ENCODE results near the gene SLC7A8. TPM values are rescaled to one million over a fixed set of nuclear protein-coding genes. Genes with fewer than 3 reads are reported as not detected.

The SLC7A8 gene
- total and polyA plus RNA-seq, 4 donors, result 2.6 to 9.8 (median 5.4) TPM

DNA sequence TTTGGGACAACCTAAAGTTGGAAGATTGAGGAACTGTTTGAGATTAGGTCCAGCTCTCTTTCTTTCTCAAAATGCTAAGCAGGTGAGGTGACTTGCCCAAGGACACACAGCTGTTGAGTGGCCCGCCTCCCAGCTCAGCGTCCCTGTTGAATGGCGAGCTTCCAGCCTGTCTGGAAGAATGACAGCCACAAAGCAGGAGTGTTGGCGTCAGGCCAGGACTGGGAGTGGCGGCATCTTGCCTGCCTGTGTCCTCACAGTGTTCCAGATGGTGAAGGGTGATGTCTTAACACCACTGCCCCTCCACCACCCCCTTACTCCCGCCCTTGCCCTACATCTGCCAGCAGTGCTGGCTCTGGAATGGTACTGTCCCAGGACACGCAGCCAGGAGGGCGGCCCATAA is 60.0 kb downstream of the SLC7A8 start:
- 66% methylated on average over 8 of the region's 8 CpGs for WGBS
- H3K9me3 ChIP-seq (ENCODE audit: control insufficient read depth in 4 of 4, low read length in 3 of 4), result no peaks in the 10 kb centered on the region
- no peak overlapping the region for H3K4me3 ChIP-seq (ENCODE audit: low read depth in 1 of 3, low read length in 3 of 3)
- H3K9ac ChIP-seq (ENCODE audit: low read depth in 1 of 2, low read length in 2 of 2), result no peak overlapping the region
- no peaks in the 10 kb centered on the region for H3K27me3 ChIP-seq (ENCODE audit: control insufficient read depth in 4 of 4, insufficient read depth in 4 of 4, low read length in 3 of 4)
- DNase-seq (ENCODE audit: low spot score), result peak; percentile 76
- TF ChIP-seq, protein P1, sequence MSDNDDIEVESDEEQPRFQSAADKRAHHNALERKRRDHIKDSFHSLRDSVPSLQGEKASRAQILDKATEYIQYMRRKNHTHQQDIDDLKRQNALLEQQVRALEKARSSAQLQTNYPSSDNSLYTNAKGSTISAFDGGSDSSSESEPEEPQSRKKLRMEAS (IDR thresholded peaks at IDR 0.05), result no peak
- no peak for TF ChIP-seq TAF1 (conservative IDR thresholded peaks at IDR 0.05)
- no peak for TF ChIP-seq GABPA (IDR thresholded peaks at IDR 0.05 in 1 of 2, conservative IDR thresholded peaks at IDR 0.05 in 1 of 2)
- no peak for TF ChIP-seq RXRA (IDR thresholded peaks at IDR 0.05)
- TF ChIP-seq, protein P2, sequence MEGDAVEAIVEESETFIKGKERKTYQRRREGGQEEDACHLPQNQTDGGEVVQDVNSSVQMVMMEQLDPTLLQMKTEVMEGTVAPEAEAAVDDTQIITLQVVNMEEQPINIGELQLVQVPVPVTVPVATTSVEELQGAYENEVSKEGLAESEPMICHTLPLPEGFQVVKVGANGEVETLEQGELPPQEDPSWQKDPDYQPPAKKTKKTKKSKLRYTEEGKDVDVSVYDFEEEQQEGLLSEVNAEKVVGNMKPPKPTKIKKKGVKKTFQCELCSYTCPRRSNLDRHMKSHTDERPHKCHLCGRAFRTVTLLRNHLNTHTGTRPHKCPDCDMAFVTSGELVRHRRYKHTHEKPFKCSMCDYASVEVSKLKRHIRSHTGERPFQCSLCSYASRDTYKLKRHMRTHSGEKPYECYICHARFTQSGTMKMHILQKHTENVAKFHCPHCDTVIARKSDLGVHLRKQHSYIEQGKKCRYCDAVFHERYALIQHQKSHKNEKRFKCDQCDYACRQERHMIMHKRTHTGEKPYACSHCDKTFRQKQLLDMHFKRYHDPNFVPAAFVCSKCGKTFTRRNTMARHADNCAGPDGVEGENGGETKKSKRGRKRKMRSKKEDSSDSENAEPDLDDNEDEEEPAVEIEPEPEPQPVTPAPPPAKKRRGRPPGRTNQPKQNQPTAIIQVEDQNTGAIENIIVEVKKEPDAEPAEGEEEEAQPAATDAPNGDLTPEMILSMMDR (IDR thresholded peaks at IDR 0.05; ENCODE audit: low read depth, low read length, missing input control), result no peak
- TF ChIP-seq HNF4G (IDR thresholded peaks at IDR 0.05), result no peak
- TF ChIP-seq, protein P3, sequence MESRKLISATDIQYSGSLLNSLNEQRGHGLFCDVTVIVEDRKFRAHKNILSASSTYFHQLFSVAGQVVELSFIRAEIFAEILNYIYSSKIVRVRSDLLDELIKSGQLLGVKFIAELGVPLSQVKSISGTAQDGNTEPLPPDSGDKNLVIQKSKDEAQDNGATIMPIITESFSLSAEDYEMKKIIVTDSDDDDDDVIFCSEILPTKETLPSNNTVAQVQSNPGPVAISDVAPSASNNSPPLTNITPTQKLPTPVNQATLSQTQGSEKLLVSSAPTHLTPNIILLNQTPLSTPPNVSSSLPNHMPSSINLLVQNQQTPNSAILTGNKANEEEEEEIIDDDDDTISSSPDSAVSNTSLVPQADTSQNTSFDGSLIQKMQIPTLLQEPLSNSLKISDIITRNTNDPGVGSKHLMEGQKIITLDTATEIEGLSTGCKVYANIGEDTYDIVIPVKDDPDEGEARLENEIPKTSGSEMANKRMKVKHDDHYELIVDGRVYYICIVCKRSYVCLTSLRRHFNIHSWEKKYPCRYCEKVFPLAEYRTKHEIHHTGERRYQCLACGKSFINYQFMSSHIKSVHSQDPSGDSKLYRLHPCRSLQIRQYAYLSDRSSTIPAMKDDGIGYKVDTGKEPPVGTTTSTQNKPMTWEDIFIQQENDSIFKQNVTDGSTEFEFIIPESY (IDR thresholded peaks at IDR 0.05), result no peak
- H3K27ac ChIP-seq (ENCODE audit: low read depth in 1 of 2, low read length in 2 of 2), result no peak overlapping the region
- H3K4me1 ChIP-seq (ENCODE audit: control insufficient read depth in 4 of 4, insufficient read depth in 4 of 4, low read length in 3 of 4), result peaks cover 0 to 5% (median 2%) of the 10 kb centered on the region in 4 donors
- H3K36me3 ChIP-seq (ENCODE audit: control insufficient read depth in 4 of 4, insufficient read depth in 3 of 4, low read depth in 1 of 4, low read length in 3 of 4), result no peaks in the 10 kb centered on the region

DNA sequence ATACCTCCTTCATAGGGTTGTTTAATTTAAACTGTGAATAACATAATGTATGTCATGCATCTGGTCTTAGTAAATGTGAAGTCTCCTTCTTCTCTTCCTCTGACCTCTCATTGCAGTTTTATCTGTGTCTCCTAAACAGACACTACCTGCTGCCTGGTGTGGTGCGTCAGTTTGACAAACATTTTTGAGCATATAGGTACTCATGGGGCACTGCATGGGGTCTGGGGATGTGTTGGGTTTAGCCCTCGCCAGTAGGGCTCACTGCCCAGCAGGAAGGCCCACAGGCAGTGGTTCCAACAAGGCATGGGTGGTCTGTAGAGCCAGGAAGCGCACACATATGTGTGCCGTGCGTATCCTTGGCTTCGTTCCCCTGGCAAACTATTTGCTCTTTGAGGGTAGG is 61.4 kb downstream of the SLC7A8 start:
- no peak overlapping the region for H3K27ac ChIP-seq (ENCODE audit: low read depth in 1 of 2, low read length in 2 of 2)
- TF ChIP-seq HNF4A (conservative IDR thresholded peaks at IDR 0.05) (no peak), GABPA (IDR thresholded peaks at IDR 0.05 in 1 of 2, conservative IDR thresholded peaks at IDR 0.05 in 1 of 2) (no peak), RXRA (IDR thresholded peaks at IDR 0.05) (no peak), FOXA2 (IDR thresholded peaks at IDR 0.05) (no peak), RAD21 (IDR thresholded peaks at IDR 0.05) (no peak), EGR1 (IDR thresholded peaks at IDR 0.05; ENCODE audit: low read depth in 2 of 2) (no peak), JUND (IDR thresholded peaks at IDR 0.05) (no peak), FOXA1 (IDR thresholded peaks at IDR 0.05) (no peak), TAF1 (conservative IDR thresholded peaks at IDR 0.05) (no peak), HNF4G (IDR thresholded peaks at IDR 0.05) (no peak), YY1 (IDR thresholded peaks at IDR 0.05) (no peak), NR2F2 (IDR thresholded peaks at IDR 0.05) (no peak), SP1 (IDR thresholded peaks at IDR 0.05) (no peak)
- TF ChIP-seq, protein P4, sequence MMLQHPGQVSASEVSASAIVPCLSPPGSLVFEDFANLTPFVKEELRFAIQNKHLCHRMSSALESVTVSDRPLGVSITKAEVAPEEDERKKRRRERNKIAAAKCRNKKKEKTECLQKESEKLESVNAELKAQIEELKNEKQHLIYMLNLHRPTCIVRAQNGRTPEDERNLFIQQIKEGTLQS (IDR thresholded peaks at IDR 0.05), result no peak
- TF ChIP-seq, protein P2 (IDR thresholded peaks at IDR 0.05; ENCODE audit: low read depth, low read length, missing input control), result no peak
- TF ChIP-seq, protein P5, sequence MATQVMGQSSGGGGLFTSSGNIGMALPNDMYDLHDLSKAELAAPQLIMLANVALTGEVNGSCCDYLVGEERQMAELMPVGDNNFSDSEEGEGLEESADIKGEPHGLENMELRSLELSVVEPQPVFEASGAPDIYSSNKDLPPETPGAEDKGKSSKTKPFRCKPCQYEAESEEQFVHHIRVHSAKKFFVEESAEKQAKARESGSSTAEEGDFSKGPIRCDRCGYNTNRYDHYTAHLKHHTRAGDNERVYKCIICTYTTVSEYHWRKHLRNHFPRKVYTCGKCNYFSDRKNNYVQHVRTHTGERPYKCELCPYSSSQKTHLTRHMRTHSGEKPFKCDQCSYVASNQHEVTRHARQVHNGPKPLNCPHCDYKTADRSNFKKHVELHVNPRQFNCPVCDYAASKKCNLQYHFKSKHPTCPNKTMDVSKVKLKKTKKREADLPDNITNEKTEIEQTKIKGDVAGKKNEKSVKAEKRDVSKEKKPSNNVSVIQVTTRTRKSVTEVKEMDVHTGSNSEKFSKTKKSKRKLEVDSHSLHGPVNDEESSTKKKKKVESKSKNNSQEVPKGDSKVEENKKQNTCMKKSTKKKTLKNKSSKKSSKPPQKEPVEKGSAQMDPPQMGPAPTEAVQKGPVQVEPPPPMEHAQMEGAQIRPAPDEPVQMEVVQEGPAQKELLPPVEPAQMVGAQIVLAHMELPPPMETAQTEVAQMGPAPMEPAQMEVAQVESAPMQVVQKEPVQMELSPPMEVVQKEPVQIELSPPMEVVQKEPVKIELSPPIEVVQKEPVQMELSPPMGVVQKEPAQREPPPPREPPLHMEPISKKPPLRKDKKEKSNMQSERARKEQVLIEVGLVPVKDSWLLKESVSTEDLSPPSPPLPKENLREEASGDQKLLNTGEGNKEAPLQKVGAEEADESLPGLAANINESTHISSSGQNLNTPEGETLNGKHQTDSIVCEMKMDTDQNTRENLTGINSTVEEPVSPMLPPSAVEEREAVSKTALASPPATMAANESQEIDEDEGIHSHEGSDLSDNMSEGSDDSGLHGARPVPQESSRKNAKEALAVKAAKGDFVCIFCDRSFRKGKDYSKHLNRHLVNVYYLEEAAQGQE (IDR thresholded peaks at IDR 0.05), result no peak
- TF ChIP-seq, protein P1 (IDR thresholded peaks at IDR 0.05), result no peak
- TF ChIP-seq, protein P3 (IDR thresholded peaks at IDR 0.05), result no peak
- H3K4me1 ChIP-seq (ENCODE audit: control insufficient read depth in 4 of 4, insufficient read depth in 4 of 4, low read length in 3 of 4), result peaks cover 0 to 5% (median 2%) of the 10 kb centered on the region in 4 donors

More for the DNA sequence above, 61.4 kb downstream of the SLC7A8 start:
- Histone ChIP-seq H3K9ac (ENCODE audit: low read depth in 1 of 2, low read length in 2 of 2) (no peak overlapping the region), H3K4me3 (ENCODE audit: low read depth in 1 of 3, low read length in 3 of 3) (no peak overlapping the region), H3K9me3 (ENCODE audit: control insufficient read depth in 4 of 4, low read length in 3 of 4) (no peaks in the 10 kb centered on the region), H3K27me3 (ENCODE audit: control insufficient read depth in 4 of 4, insufficient read depth in 4 of 4, low read length in 3 of 4) (no peaks in the 10 kb centered on the region), H3K36me3 (ENCODE audit: control insufficient read depth in 4 of 4, insufficient read depth in 3 of 4, low read depth in 1 of 4, low read length in 3 of 4) (no peaks in the 10 kb centered on the region)
- 87% methylated on average over 6 of the region's 6 CpGs for WGBS
- no peak for DNase-seq (ENCODE audit: low spot score)

Measured in liver (tissue), 9 donors.